Hepatocyte (in vitro differentiated cells): ENCODE measurements around the gene USP44.

Experiments
- CTCF ChIP-seq: fragments of 200-600 bp; sonication (generic); IDR thresholded peaks from 2 replicates; pipeline ENCODE4 v1.5.1; 2016; ENCODE audit warnings: antibody characterized with exemption, mild to moderate bottlenecking; ENCODE audit not compliant: poor library complexity
- EZH2 ChIP-seq: fragments of 200-600 bp; sonication (generic); IDR thresholded peaks from 2 replicates; pipeline ENCODE4 v1.6.1; 2016; ENCODE audit warnings: antibody characterized with exemption, mild to moderate bottlenecking, borderline replicate concordance
- EZH2phosphoT487 ChIP-seq: fragments of 200-600 bp; sonication (generic); IDR thresholded peaks from one replicate; pipeline ENCODE4 v1.6.1; 2018; ENCODE audit warnings: antibody characterized with exemption, mild to moderate bottlenecking, low read depth, moderate library complexity; ENCODE audit not compliant: unreplicated experiment, severe bottlenecking

GRCh38 chr12:95599880-95600279 lies 48.6 kb upstream of the USP44 start:
- no peak for TF ChIP-seq EZH2phosphoT487
- TF ChIP-seq CTCF, result no peak
- no peak for TF ChIP-seq EZH2
